Caco-2 (cell line): ENCODE data around the gene ADAMTS3. TPM values are rescaled to one million over a fixed set of nuclear protein-coding genes. Genes with fewer than 3 reads are reported as not detected.

Source experiments
- BruUV-seq: library from RNA; stranded (reverse); fragments of 400-500 nt; replicated peaks from 2 replicates; lab custom pipeline; 2021; lab: Mats Ljungman, UMichigan
- CTCF ChIA-PET: fragments of 300-600 bp; sonication (Branson Sonifier 250); formaldehyde crosslinking; loops from one replicate; lab custom pipeline; 2022; ENCODE audit warnings: antibody characterized with exemption; lab: Charles Lee
- POLR2A ChIA-PET: fragments of 300-600 bp; sonication (Branson Sonifier 250); formaldehyde crosslinking; loops from one replicate; lab custom pipeline; 2022; ENCODE audit warnings: antibody characterized with exemption; lab: Charles Lee
- DNase-seq, 2 experiments: peaks; one replicate each; pipeline versions ENCODE4 v3.0.0 to v3.0.0-alpha.2; 2020 to 2022
- H3K27me3 ChIP-seq: replicated peaks from 2 replicates; pipeline ENCODE4 v1.6.0; 2011; ENCODE audit warnings: low read length; ENCODE audit not compliant: control insufficient read depth, insufficient read depth
- H3K36me3 ChIP-seq: 2 replicates; pipeline ENCODE4 v1.5.1; 2011; ENCODE audit warnings: low read length; ENCODE audit not compliant: control insufficient read depth, insufficient read depth
- H3K4me1 ChIP-seq: fragments of 250-450 bp; sonication (Bioruptor Pico); 2 replicates; pipeline ENCODE4 v1.5.1; 2020; ENCODE audit warnings: mild to moderate bottlenecking
- H3K4me3 ChIP-seq: 2 replicates; pipeline ENCODE4 v1.5.1; 2011; ENCODE audit warnings: low read depth, mild to moderate bottlenecking, control low read depth, low read length
- H3K9me3 ChIP-seq: fragments of 250-450 bp; sonication (Bioruptor Pico); 2 replicates; pipeline ENCODE4 v1.5.1; 2020; ENCODE audit warnings: mild to moderate bottlenecking, moderate library complexity
- H3K27ac Mint-ChIP-seq: one replicate; pipeline ENCODE4 v1.8.0; 2022; ENCODE audit warnings: mixed read lengths; ENCODE audit not compliant: unreplicated experiment
- H3K27me3 Mint-ChIP-seq: one replicate; pipeline ENCODE4 v1.8.0; 2022; ENCODE audit warnings: mixed read lengths; ENCODE audit not compliant: insufficient read depth, unreplicated experiment
- H3K36me3 Mint-ChIP-seq: one replicate; pipeline ENCODE4 v1.8.0; 2022; ENCODE audit warnings: mild to moderate bottlenecking, mixed read lengths; ENCODE audit not compliant: insufficient read depth, unreplicated experiment
- H3K4me1 Mint-ChIP-seq: one replicate; pipeline ENCODE4 v1.8.0; 2022; ENCODE audit warnings: low read depth, mixed read lengths; ENCODE audit not compliant: unreplicated experiment
- H3K4me3 Mint-ChIP-seq: one replicate; pipeline ENCODE4 v1.8.0; 2022; ENCODE audit warnings: mild to moderate bottlenecking, moderate library complexity, mixed read lengths; ENCODE audit not compliant: unreplicated experiment
- H3K9me3 Mint-ChIP-seq: one replicate; pipeline ENCODE4 v1.8.0; 2022; ENCODE audit warnings: mixed read lengths; ENCODE audit not compliant: unreplicated experiment
- intact Hi-C: fragments of 100-400 bp; cut with micrococcal nuclease; formaldehyde crosslinking; loops from one replicate; pipeline ENCODE4 v1.10.0; 2022; ENCODE audit not compliant: unreplicated experiment
- total RNA-seq: library from RNA; stranded (reverse); gene quantifications from 2 replicates; pipeline ENCODE4 v1.2.3, GENCODE V29; 2022
- TF ChIP-seq, protein P1 (sequence below), 2 experiments: fragments of 200-600 bp in 1 of 2; IDR thresholded peaks; 1 replicate in 1 of 2; 2 replicates in 1 of 2; pipeline versions ENCODE4 v1.5.1 to v1.8.0; 2011 to 2022; ENCODE audit warnings: antibody characterized with exemption in 1 of 2, control low read depth in 1 of 2, inconsistent platforms in 1 of 2, low read depth in 1 of 2, low read length in 1 of 2, mild to moderate bottlenecking in 1 of 2, moderate library complexity in 1 of 2; ENCODE audit not compliant: insufficient read depth in 1 of 2, severe bottlenecking in 1 of 2, unreplicated experiment in 1 of 2

Gene ADAMTS3
- total RNA-seq, 1 experiment from 2014 or later = not detected

DNA sequence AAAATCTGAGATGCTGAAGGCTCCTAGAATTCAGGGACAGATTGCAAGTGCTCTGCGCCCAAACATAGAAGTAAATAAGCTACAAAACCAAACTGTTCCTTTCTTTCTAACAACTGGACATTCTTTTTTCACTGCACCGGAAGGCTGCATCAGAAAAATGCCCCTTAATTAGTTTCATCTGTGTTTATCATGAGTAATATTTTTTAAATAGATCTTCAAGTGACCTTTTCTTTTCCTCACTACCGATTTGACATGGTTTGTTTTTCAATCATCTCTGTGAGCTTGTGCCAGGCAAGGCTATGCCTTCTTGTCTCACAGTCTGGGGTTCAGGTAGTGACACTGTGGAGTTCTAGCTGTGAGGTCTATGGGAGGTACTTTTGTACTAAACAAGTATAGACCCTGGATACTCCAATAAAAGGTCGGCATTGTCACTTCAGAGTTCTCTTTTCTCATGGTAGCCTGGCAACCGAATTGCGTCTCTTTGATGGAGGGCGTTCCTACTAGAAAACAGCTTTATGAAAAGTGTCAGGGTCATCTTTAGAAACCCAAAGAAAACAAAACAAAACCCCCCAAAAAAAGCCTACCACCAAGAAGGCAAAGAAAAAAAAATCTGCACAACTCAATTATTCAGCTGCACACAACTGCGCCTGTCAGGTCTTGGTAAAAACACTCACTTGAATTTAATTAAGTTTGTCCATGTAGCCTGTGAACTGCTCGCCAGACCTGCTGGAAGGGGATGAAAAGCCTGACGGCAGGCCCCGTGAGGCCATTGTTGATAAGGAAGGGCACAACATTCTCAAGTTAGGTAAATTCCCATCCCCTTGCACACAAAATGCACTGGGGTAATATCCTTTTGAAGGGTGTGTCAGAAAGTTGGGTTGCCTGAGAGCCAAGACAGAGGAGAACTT lies 22.8 kb upstream of the ADAMTS3 start:
- POLR2A ChIA-PET = no interaction called here
- Mint-ChIP-seq H3K27ac (no peak overlapping the region), H3K9me3 (peaks cover 11% of the 10 kb centered on the region), H3K4me1 (no peaks in the 10 kb centered on the region), H3K36me3 (no peaks in the 10 kb centered on the region), H3K27me3 (no peaks in the 10 kb centered on the region), H3K4me3 (no peak overlapping the region)
- TF ChIP-seq, protein P1, sequence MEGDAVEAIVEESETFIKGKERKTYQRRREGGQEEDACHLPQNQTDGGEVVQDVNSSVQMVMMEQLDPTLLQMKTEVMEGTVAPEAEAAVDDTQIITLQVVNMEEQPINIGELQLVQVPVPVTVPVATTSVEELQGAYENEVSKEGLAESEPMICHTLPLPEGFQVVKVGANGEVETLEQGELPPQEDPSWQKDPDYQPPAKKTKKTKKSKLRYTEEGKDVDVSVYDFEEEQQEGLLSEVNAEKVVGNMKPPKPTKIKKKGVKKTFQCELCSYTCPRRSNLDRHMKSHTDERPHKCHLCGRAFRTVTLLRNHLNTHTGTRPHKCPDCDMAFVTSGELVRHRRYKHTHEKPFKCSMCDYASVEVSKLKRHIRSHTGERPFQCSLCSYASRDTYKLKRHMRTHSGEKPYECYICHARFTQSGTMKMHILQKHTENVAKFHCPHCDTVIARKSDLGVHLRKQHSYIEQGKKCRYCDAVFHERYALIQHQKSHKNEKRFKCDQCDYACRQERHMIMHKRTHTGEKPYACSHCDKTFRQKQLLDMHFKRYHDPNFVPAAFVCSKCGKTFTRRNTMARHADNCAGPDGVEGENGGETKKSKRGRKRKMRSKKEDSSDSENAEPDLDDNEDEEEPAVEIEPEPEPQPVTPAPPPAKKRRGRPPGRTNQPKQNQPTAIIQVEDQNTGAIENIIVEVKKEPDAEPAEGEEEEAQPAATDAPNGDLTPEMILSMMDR (IDR thresholded peaks at IDR 0.05; ENCODE audit: insufficient read depth in 1 of 2, low read depth in 1 of 2, low read length in 1 of 2, severe bottlenecking in 1 of 2, unreplicated experiment in 1 of 2) = no peak
- Histone ChIP-seq H3K4me1 (no peaks in the 10 kb centered on the region), H3K27me3 (no peaks in the 10 kb centered on the region), H3K9me3 (no peaks in the 10 kb centered on the region), H3K4me3 (no peak overlapping the region), H3K36me3 (no peaks in the 10 kb centered on the region)
- intact Hi-C loops = no loop called here
- CTCF ChIA-PET = no interaction called here
- no peak for DNase-seq
- BruUV-seq = no TSS peak

GRCh38 chr4:72587334-72587733 lies 18.3 kb upstream of the ADAMTS3 start:
- ChIA-PET CTCF (no interaction called here), POLR2A (no interaction called here)
- H3K4me1 ChIP-seq = no peaks in the 10 kb centered on the region
- no TSS peak for BruUV-seq
- H3K9me3 ChIP-seq = no peaks in the 10 kb centered on the region
- intact Hi-C loops = no loop called here
- no peaks in the 10 kb centered on the region for H3K27me3 ChIP-seq
- Mint-ChIP-seq H3K27ac (no peak overlapping the region), H3K9me3 (no peaks in the 10 kb centered on the region), H3K27me3 (peaks cover 3% of the 10 kb centered on the region), H3K36me3 (no peaks in the 10 kb centered on the region), H3K4me1 (no peaks in the 10 kb centered on the region), H3K4me3 (no peak overlapping the region)
- H3K4me3 ChIP-seq = no peak overlapping the region
- TF ChIP-seq, protein P1 (IDR thresholded peaks at IDR 0.05; ENCODE audit: insufficient read depth in 1 of 2, low read depth in 1 of 2, low read length in 1 of 2, severe bottlenecking in 1 of 2, unreplicated experiment in 1 of 2) = no peak
- DNase-seq = no peak
- no peaks in the 10 kb centered on the region for H3K36me3 ChIP-seq

DNA sequence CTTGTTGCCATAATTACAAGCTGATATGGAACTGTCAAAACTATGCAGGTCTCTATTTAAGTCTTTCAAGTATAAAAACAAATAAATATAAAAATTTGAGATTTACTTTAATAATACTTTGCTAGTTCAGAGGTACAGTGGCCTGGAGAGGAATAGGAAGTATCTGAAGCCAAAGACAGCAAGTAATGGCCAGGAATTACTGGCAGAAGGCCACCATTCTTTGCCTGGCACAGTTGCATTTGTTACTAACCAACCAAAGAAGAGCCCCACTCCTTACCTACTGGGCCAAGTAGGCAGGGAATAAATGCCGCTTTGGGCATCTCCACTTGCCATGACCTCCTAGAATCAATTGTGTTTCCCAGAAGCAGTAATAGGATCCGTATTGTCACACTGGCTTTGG lies 13.8 kb upstream of the ADAMTS3 start:
- H3K4me1 Mint-ChIP-seq = no peaks in the 10 kb centered on the region
- BruUV-seq = no TSS peak
- H3K36me3 Mint-ChIP-seq = no peaks in the 10 kb centered on the region

More for the DNA sequence above, 13.8 kb upstream of the ADAMTS3 start:
- peaks cover 3% of the 10 kb centered on the region for H3K27me3 Mint-ChIP-seq
- Histone ChIP-seq H3K9me3 (no peaks in the 10 kb centered on the region), H3K4me1 (no peaks in the 10 kb centered on the region), H3K4me3 (no peak overlapping the region), H3K27me3 (no peaks in the 10 kb centered on the region), H3K36me3 (no peaks in the 10 kb centered on the region)
- POLR2A ChIA-PET = no interaction called here
- no peaks in the 10 kb centered on the region for H3K9me3 Mint-ChIP-seq
- intact Hi-C loops = no loop called here
- DNase-seq = no peak
- CTCF ChIA-PET = no interaction called here
- H3K27ac Mint-ChIP-seq = no peak overlapping the region
- H3K4me3 Mint-ChIP-seq = no peak overlapping the region
- TF ChIP-seq, protein P1 (IDR thresholded peaks at IDR 0.05; ENCODE audit: insufficient read depth in 1 of 2, low read depth in 1 of 2, low read length in 1 of 2, severe bottlenecking in 1 of 2, unreplicated experiment in 1 of 2) = no peak
